Spleen (tissue), 11 donors: Measurements from ENCODE around the gene IRAK1. TPM values are rescaled to one million over a fixed set of nuclear protein-coding genes. Genes with fewer than 3 reads are reported as not detected.

ENCODE experiments used
- DNase-seq: peaks from one replicate; pipeline ENCODE4 v3.0.0-alpha.2; 2020
- H3K27ac ChIP-seq, 8 donors: fragments of 200-600 bp; sonication (generic) in 7 of 8; 1 replicate in 4 of 8; 2 replicates in 4 of 8; pipeline versions ENCODE4 v1.5.0 to v1.8.0; 2016 to 2021; ENCODE audit warnings: inconsistent platforms in 4 of 8, mild to moderate bottlenecking in 4 of 8, moderate library complexity in 1 of 8
- H3K27me3 ChIP-seq, 7 donors: fragments of 200-600 bp; sonication (generic) in 6 of 7; replicated peaks in 1 of 7; 1 replicate in 4 of 7; 2 replicates in 3 of 7; pipeline versions ENCODE4 v1.5.0 to v1.8.0; 2016 to 2021; ENCODE audit warnings: inconsistent platforms in 3 of 7, mild to moderate bottlenecking in 1 of 7
- H3K36me3 ChIP-seq, 6 donors: fragments of 200-600 bp; sonication (generic) in 5 of 6; 1 replicate in 4 of 6; 2 replicates in 2 of 6; pipeline versions ENCODE4 v1.5.0 to v1.8.0; 2016 to 2021; ENCODE audit warnings: inconsistent platforms in 2 of 6
- H3K4me1 ChIP-seq, 6 donors: fragments of 200-600 bp; sonication (generic) in 5 of 6; 1 replicate in 3 of 6; 2 replicates in 3 of 6; pipeline versions ENCODE4 v1.5.0 to v1.8.0; 2016 to 2021; ENCODE audit warnings: inconsistent platforms in 3 of 6
- H3K4me3 ChIP-seq, 8 donors: fragments of 200-600 bp; sonication (generic) in 7 of 8; 1 replicate in 4 of 8; 2 replicates in 4 of 8; pipeline versions ENCODE4 v1.5.0 to v1.8.0; 2016 to 2021; ENCODE audit warnings: inconsistent platforms in 4 of 8, mild to moderate bottlenecking in 4 of 8, moderate library complexity in 2 of 8
- H3K9me3 ChIP-seq, 8 donors: fragments of 200-600 bp; sonication (generic) in 7 of 8; 1 replicate in 4 of 8; 2 replicates in 4 of 8; pipeline versions ENCODE4 v1.5.0 to v1.8.0; 2016 to 2021; ENCODE audit warnings: inconsistent platforms in 4 of 8
- POLR2A ChIP-seq, 3 donors: fragments of 450-650 bp; IDR thresholded peaks; one replicate each; pipeline ENCODE4 v1.5.1; 2017; ENCODE audit warnings: antibody characterized with exemption in 3 of 3, mild to moderate bottlenecking in 1 of 3
- POLR2AphosphoS5 ChIP-seq, 3 donors: sonication (generic); formaldehyde crosslinking; IDR thresholded peaks; one replicate each; pipeline ENCODE4 v1.5.1; 2017; ENCODE audit warnings: antibody characterized with exemption in 3 of 3
- WGBS, 5 donors: extraction: QIAGEN DNeasy Blood & Tissue Kit in 3 of 5; methylation state at CpG; one replicate each; pipeline versions ENCODE4 v1.1.5 to v1.1.7; 2013 to 2018; 5-methylcytosine and 5-hydroxymethylcytosine counted together
- intact Hi-C: fragments of 100-400 bp; cut with DNase I; formaldehyde crosslinking; loops from one replicate; pipeline ENCODE4 v1.15.0; 2023; ENCODE audit warnings: low total_unique reads
- polyA plus RNA-seq, 3 donors: library from polyadenylated mRNA; stranded (reverse); fragments of 200-250 nt; gene quantifications; one replicate each; pipeline ENCODE4 v1.2.1, GENCODE V29; 2013
- total RNA-seq, 7 donors: library from RNA; depleted of rRNA in 3 of 7; stranded (reverse); fragments of >200 nt in 3 of 7; fragmentation: NEBNext Ultra II Directional in 4 of 7; extraction: Animal tissue kit (Norgen Biotek cat#: 25700) in 4 of 7; gene quantifications; one replicate each; pipeline versions ENCODE4 v1.1.0 to v1.2.1, GENCODE V29; 2016 to 2021
- TF ChIP-seq, protein P1 (sequence below), 11 experiments: fragments of 200-600 bp in 7 of 11; fragments of 450-650 bp in 4 of 11; sonication (generic) in 4 of 11; IDR thresholded peaks in 8 of 11; conservative IDR thresholded peaks in 3 of 11; 1 replicate in 7 of 11; 2 replicates in 4 of 11; pipeline versions ENCODE4 v1.4.0 to v1.8.0; 2016 to 2021; ENCODE audit warnings: antibody characterized with exemption in 11 of 11, inconsistent platforms in 4 of 11, mild to moderate bottlenecking in 1 of 11
- donor health status: healthy with polysubstance abuse.
- donor health status: DM: no; HTN: no; CAD: no; lungs with moderate emphysema.
- donor health status: DM: no; HTN: no; CAD: no.
- donor health status: Bipolar disorder and iron deficiency.
- donor health status: healthy.
- donor health status: DM: no; HTN: no; CAD: no.
- donor health status: DM: yes; HTN: yes; CAD: no.

The IRAK1 gene
- total and polyA plus RNA-seq, 10 donors: 46.4 to 118 (median 90.0) TPM

DNA sequence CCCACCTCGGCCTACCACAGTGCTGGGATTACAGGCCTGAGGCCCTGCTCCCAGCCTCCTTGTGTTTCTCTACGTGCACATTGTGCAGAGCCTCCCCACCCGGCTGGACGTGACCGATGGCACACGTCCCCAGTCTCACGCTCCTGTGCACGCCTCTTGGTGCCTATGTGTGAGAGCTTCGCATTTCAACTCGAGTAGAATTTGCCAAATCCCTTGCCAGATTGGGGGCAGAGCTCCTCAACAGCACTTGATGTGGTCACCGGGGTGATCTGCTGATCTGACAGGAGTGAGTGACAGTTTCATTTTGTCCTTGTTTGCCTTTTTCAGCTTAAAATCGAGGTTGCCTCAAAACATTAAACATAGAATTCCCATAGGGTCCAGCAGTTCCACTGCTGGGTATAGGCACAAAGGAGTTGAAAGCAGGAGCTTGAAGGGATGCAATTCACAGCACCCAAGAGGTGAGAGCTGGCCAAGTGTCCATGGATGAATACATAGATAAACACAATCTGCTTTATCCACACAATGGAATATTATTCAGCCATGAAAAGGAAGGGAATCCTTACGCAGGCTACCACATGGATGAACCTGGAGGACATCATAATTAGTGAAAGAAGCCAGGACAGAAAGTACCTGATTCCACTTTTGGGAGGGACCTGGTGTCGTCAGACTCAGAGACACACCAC is 29.6 kb downstream of the IRAK1 start:
- Histone ChIP-seq H3K36me3 (no peaks in the 10 kb centered on the region), H3K27me3 (peaks cover 0 to 4% (median 0%) of the 10 kb centered on the region in 7 donors), H3K27ac (no peak overlapping the region), H3K4me1 (peaks cover under 1 to 32% (median 13%) of the 10 kb centered on the region in 6 donors), H3K9me3 (no peaks in the 10 kb centered on the region), H3K4me3 (no peak overlapping the region)
- DNase-seq: no peak
- WGBS, 5 donors: 74 to 93% (median 84%) methylated on average over 3 to 14 of the region's 14 CpGs
- TF ChIP-seq POLR2AphosphoS5 (IDR thresholded peaks at IDR 0.05): no peak
- TF ChIP-seq, protein P1, sequence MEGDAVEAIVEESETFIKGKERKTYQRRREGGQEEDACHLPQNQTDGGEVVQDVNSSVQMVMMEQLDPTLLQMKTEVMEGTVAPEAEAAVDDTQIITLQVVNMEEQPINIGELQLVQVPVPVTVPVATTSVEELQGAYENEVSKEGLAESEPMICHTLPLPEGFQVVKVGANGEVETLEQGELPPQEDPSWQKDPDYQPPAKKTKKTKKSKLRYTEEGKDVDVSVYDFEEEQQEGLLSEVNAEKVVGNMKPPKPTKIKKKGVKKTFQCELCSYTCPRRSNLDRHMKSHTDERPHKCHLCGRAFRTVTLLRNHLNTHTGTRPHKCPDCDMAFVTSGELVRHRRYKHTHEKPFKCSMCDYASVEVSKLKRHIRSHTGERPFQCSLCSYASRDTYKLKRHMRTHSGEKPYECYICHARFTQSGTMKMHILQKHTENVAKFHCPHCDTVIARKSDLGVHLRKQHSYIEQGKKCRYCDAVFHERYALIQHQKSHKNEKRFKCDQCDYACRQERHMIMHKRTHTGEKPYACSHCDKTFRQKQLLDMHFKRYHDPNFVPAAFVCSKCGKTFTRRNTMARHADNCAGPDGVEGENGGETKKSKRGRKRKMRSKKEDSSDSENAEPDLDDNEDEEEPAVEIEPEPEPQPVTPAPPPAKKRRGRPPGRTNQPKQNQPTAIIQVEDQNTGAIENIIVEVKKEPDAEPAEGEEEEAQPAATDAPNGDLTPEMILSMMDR (IDR thresholded peaks at IDR 0.05 in 8 of 11, conservative IDR thresholded peaks at IDR 0.05 in 3 of 11): no peak
- no peak for TF ChIP-seq POLR2A (IDR thresholded peaks at IDR 0.05)
- intact Hi-C loops: no loop called here

DNA sequence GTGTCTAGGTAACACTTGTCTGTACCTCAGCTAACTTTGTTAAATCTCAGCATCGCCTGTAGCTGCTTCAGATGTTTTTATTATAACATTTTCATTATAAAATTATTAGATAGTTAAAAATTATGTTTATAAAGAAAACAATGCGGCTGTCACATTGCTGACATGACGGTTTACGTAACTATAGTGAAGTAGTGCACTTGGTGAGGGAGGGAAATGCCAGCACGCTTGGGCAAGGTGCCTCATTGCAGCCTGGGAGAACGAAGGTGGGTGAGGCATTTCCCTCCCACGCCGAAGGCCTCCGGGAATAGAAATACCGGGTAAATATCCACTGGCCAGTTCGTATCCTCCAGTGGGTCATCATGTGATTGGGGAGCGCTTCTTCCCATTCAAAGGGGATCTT is 31.2 kb downstream of the IRAK1 start:
- DNase-seq: no peak
- no peak for TF ChIP-seq POLR2A (IDR thresholded peaks at IDR 0.05)
- TF ChIP-seq, protein P1 (IDR thresholded peaks at IDR 0.05 in 8 of 11, conservative IDR thresholded peaks at IDR 0.05 in 3 of 11): no peak
- no peak for TF ChIP-seq POLR2AphosphoS5 (IDR thresholded peaks at IDR 0.05)
- no peaks in the 10 kb centered on the region for H3K36me3 ChIP-seq
- intact Hi-C loops: no loop called here
- no peak overlapping the region for H3K27ac ChIP-seq
- peaks cover 0 to 12% (median 0%) of the 10 kb centered on the region in 7 donors for H3K27me3 ChIP-seq
- peaks cover 5 to 48% (median 29%) of the 10 kb centered on the region in 6 donors for H3K4me1 ChIP-seq
- H3K9me3 ChIP-seq: no peaks in the 10 kb centered on the region
- H3K4me3 ChIP-seq: no peak overlapping the region
- WGBS, 5 donors: 77 to 87% (median 85%) methylated on average over 12 of the region's 12 CpGs

DNA sequence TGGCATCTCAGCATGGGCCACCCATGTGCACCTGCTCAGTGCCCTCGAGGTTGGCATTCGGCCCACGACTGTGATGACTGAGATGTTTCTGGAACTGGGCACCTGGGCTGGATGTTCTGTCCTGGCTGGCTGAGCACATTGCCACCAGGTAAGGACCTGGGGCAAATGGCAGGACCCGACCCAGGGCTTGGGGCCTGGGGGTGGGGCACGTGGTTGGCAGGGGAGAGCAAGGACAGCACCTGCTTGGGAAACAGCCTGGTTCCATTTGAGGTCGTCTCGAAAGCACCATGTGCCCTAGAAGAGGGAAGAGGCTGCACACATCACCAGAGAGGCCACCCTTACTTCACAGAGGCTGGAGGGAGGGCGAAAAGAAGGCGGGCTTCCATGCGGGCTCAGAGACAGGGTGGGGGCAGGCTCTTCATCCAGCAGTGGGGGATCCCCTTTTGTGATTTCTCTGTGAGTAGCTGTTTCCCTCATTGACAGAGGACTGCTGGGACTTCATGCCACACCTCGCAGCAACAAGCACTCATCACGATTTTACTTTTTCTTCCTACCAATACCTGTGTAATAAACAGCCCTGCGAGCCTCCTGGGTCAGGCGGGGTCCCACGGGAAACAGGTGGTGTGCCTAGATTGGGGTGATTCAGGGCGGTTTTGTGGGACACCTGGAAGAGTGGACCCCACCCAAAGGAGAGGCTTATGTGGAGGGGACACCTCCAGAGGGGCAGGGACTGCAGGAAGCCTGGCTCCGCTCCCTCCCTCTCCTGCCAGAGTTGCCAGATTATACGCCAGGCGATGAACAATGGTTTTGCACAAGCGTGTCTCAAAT is 35.1 kb downstream of the IRAK1 start:
- H3K4me1 ChIP-seq: peaks cover 23 to 68% (median 54%) of the 10 kb centered on the region in 6 donors
- H3K36me3 ChIP-seq: peaks cover 0 to 4% (median 0%) of the 10 kb centered on the region in 6 donors
- peak overlapping the region; percentile 63 to 90 (median 82) for H3K27ac ChIP-seq
- peak; percentile 77 for DNase-seq
- H3K9me3 ChIP-seq: no peaks in the 10 kb centered on the region
- WGBS, 5 donors: 43 to 63% (median 55%) methylated on average over 13 to 20 of the region's 20 CpGs
- TF ChIP-seq, protein P1 (IDR thresholded peaks at IDR 0.05 in 8 of 11, conservative IDR thresholded peaks at IDR 0.05 in 3 of 11): no peak
- TF ChIP-seq POLR2A (IDR thresholded peaks at IDR 0.05) (no peak), POLR2AphosphoS5 (IDR thresholded peaks at IDR 0.05) (peak in 1 of 3 donors; percentile 34)
- H3K4me3 ChIP-seq: peak overlapping the region in 1 of 8 donors; percentile 48
- intact Hi-C loops: no loop called here
- H3K27me3 ChIP-seq: peaks cover 0 to 21% (median 0%) of the 10 kb centered on the region in 7 donors
